CD4-positive, alpha-beta T cell treated with Interleukin-15 for 4 hours (primary cell): ENCODE results near the gene TMEM240.
"Not testable (repeated sequence)": the region's sequence is repeated elsewhere in the genome, so short reads cannot be mapped to it uniquely, and the experiment has no call there.

Source experiments
- DNase-seq: peaks from one replicate; pipeline ENCODE4 v3.0.0-alpha.2; 2020; ENCODE audit warnings: low spot score

The TMEM240 gene

GRCh38 chr1:1494311-1494710 lies 46.1 kb downstream of the TMEM240 start:
- DNase-seq: not testable (repeated sequence)

- DNase-seq: no peak
These were observed 48.8 kb downstream of the TMEM240 start for GRCh38 chr1:1491601-1492000.

GRCh38 chr1:1490633-1491230 lies 49.7 kb downstream of the TMEM240 start:
- no peak for DNase-seq

GRCh38 chr1:1489861-1490260 lies 50.6 kb downstream of the TMEM240 start:
- no peak for DNase-seq

- no peak for DNase-seq
These were observed 51.2 kb downstream of the TMEM240 start for GRCh38 chr1:1489231-1489630.

GRCh38 chr1:1487701-1488100 lies 52.7 kb downstream of the TMEM240 start:
- DNase-seq: no peak

- not testable (repeated sequence) for DNase-seq
These were observed 54.6 kb downstream of the TMEM240 start for GRCh38 chr1:1485755-1486317.

- not testable (repeated sequence) for DNase-seq
These were observed 55.3 kb downstream of the TMEM240 start for GRCh38 chr1:1484976-1485750.
